ENCODE data around the gene PHLDA2. TPM values are rescaled to one million over a fixed set of nuclear protein-coding genes. Genes with fewer than 3 reads are reported as not detected.

The PHLDA2 gene
- total and polyA plus RNA-seq, 2 of the 13 experiments (the other 11 are each of a cell fraction or from before 2014, with no cell fraction given): 0.55 to 0.78 TPM

DNA sequence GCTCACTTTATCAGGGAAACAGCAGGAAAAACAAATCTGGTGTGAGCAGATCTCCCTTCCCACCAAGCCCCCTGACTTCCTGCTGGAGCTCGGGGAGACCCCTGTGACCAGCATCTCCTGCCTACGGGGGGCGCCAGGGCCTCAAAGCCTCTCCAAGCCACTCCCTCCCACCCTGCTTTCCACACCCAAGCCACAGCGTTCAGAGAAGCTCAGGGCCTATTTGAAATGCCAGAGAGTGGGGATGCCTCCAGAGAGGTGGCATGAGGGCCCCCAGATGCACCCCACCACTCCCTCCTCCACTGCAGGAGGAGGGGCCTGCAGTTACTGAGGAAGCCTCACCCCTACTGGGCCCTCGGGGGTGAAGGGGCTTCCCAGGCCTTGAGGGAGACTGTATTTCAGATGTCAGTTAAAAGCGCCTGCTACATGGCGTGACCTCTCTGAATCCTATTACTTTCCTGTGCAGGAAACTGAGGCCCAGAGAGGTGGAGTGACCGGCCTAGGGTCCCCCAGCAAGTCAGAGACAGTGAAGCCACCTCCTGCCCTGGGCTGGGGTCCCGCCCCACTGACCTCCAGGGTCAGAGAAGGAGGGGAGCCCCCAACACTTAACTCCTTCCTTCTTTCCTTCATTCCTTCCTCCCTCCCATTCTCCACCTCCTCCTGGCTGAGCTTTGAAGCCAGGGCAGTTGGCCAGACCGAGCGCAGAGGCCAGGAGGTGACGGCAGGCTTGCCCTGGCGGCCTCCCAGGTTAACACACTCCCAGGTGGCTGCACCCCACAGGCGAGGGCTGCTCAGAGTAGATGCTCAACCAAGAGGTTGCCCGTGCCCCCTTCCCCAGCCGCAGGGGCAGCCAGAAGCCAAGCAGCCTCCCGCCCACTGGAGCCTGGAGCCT lies 37.6 kb downstream of the PHLDA2 start (continued):
- no peak for TF ChIP-seq ATRX (CRISPR knock-in tag; IDR thresholded peaks at IDR 0.05; ENCODE audit: borderline replicate concordance)
- no peak for TF ChIP-seq HMGA1 (CRISPR knock-in tag; conservative IDR thresholded peaks at IDR 0.05)
- TF ChIP-seq MXI1 (IDR thresholded peaks at IDR 0.05; ENCODE audit: borderline replicate concordance, low read depth, low read length): no peak
- no peak for TF ChIP-seq ZNF333 (CRISPR knock-in tag; IDR thresholded peaks at IDR 0.05; ENCODE audit: borderline replicate concordance)
- no peak for TF ChIP-seq GTF2F1 (IDR thresholded peaks at IDR 0.05; ENCODE audit: low read length)
- TF ChIP-seq MEIS2 (CRISPR knock-in tag; IDR thresholded peaks at IDR 0.05): peak; percentile 25; the same call in 1 of the 2 replicates
- TF ChIP-seq CTCF (CRISPR knock-in tag; IDR thresholded peaks at IDR 0.05): no peak
- no peak for TF ChIP-seq NFE2L1 (CRISPR knock-in tag; IDR thresholded peaks at IDR 0.05; ENCODE audit: borderline replicate concordance)
- TF ChIP-seq ELF3 (CRISPR knock-in tag; IDR thresholded peaks at IDR 0.05): no peak
- TF ChIP-seq ZNF800 (CRISPR knock-in tag; IDR thresholded peaks at IDR 0.05): no peak
- TF ChIP-seq, protein P1, sequence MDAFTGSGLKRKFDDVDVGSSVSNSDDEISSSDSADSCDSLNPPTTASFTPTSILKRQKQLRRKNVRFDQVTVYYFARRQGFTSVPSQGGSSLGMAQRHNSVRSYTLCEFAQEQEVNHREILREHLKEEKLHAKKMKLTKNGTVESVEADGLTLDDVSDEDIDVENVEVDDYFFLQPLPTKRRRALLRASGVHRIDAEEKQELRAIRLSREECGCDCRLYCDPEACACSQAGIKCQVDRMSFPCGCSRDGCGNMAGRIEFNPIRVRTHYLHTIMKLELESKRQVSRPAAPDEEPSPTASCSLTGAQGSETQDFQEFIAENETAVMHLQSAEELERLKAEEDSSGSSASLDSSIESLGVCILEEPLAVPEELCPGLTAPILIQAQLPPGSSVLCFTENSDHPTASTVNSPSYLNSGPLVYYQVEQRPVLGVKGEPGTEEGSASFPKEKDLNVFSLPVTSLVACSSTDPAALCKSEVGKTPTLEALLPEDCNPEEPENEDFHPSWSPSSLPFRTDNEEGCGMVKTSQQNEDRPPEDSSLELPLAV (CRISPR knock-in tag; conservative IDR thresholded peaks at IDR 0.05; ENCODE audit: low read depth): no peak
- no peak for TF ChIP-seq ZNF788 (CRISPR knock-in tag; IDR thresholded peaks at IDR 0.05; ENCODE audit: borderline replicate concordance)
- TF ChIP-seq, protein P2, sequence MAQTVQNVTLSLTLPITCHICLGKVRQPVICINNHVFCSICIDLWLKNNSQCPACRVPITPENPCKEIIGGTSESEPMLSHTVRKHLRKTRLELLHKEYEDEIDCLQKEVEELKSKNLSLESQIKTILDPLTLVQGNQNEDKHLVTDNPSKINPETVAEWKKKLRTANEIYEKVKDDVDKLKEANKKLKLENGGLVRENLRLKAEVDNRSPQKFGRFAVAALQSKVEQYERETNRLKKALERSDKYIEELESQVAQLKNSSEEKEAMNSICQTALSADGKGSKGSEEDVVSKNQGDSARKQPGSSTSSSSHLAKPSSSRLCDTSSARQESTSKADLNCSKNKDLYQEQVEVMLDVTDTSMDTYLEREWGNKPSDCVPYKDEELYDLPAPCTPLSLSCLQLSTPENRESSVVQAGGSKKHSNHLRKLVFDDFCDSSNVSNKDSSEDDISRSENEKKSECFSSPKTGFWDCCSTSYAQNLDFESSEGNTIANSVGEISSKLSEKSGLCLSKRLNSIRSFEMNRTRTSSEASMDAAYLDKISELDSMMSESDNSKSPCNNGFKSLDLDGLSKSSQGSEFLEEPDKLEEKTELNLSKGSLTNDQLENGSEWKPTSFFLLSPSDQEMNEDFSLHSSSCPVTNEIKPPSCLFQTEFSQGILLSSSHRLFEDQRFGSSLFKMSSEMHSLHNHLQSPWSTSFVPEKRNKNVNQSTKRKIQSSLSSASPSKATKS (CRISPR knock-in tag; IDR thresholded peaks at IDR 0.05): no peak
- TF ChIP-seq ZBED4 (CRISPR knock-in tag; IDR thresholded peaks at IDR 0.05; ENCODE audit: borderline replicate concordance): no peak
- no peak for TF ChIP-seq ZNF782 (CRISPR knock-in tag; IDR thresholded peaks at IDR 0.05; ENCODE audit: borderline replicate concordance)

All from HepG2 (cell line).